Endothelial cell of umbilical vein (primary cell): ENCODE results near the gene KLK3. TPM values are rescaled to one million over a fixed set of nuclear protein-coding genes. Genes with fewer than 3 reads are reported as not detected.

Source experiments
- BruUV-seq: library from RNA; stranded (reverse); fragments of 400-500 nt; replicated peaks from 2 replicates; lab custom pipeline; 2021; lab: Mats Ljungman, UMichigan
- CTCF ChIA-PET: fragments of 300-600, 350-600 bp; sonication (Branson Sonifier 250); formaldehyde crosslinking; loops from one replicate; lab custom pipeline; 2021; ENCODE audit warnings: antibody characterized with exemption, inconsistent platforms; lab: Charles Lee
- POLR2A ChIA-PET: fragments of 300-600, 350-600 bp; sonication (Branson Sonifier 250); formaldehyde crosslinking; loops from one replicate; lab custom pipeline; 2021; ENCODE audit warnings: antibody characterized with exemption, inconsistent platforms; lab: Charles Lee
- DNase-seq: peaks from one replicate; pipeline ENCODE4 v3.0.0-alpha.2; 2011; ENCODE audit warnings: low read depth, low spot score
- FAIRE-seq: peaks from 2 replicates; lab custom pipeline; 2011; peaks lifted over from hg19 to GRCh38; lab: Jason Lieb, UNC
- H2AFZ ChIP-seq: 2 replicates; pipeline ENCODE4 v1.6.0; 2012; ENCODE audit warnings: low read depth, low read length, control low read depth, inconsistent platforms
- H3K27ac ChIP-seq: 2 replicates; pipeline ENCODE4 v1.5.1; 2011; ENCODE audit warnings: low read depth, mild to moderate bottlenecking, control low read depth, low read length, moderate library complexity; ENCODE audit not compliant: insufficient read depth
- H3K27me3 ChIP-seq, 2 experiments: 2 replicates each; pipeline versions ENCODE4 v1.6.0 to v1.6.1; 2011; ENCODE audit warnings: low read length in 2 of 2, mixed read lengths in 1 of 2; ENCODE audit not compliant: control insufficient read depth in 2 of 2, insufficient read depth in 2 of 2
- H3K36me3 ChIP-seq, 2 experiments: 2 replicates in 1 of 2; 3 replicates in 1 of 2; pipeline ENCODE4 v1.5.1; 2011; ENCODE audit warnings: low read length in 2 of 2, mild to moderate bottlenecking in 1 of 2, moderate library complexity in 1 of 2; ENCODE audit not compliant: control insufficient read depth in 2 of 2, insufficient read depth in 2 of 2; ENCODE audit errors: extremely low read depth in 1 of 2
- H3K4me1 ChIP-seq: 3 replicates; pipeline ENCODE4 v1.5.1; 2011; ENCODE audit warnings: mild to moderate bottlenecking, low read length; ENCODE audit not compliant: control insufficient read depth, insufficient read depth; ENCODE audit errors: extremely low read depth
- H3K4me2 ChIP-seq: 2 replicates; pipeline ENCODE4 v1.6.1; 2011; ENCODE audit warnings: low read length, control low read depth, mixed read lengths; ENCODE audit not compliant: insufficient read depth
- H3K4me3 ChIP-seq, 3 experiments: fragments of 200-600 bp in 1 of 3; sonication (generic), shearing (Covaris generic) in 1 of 3; replicated peaks in 1 of 3; 2 replicates each; pipeline ENCODE4 v1.5.1; 2011 to 2016; ENCODE audit warnings: control low read depth in 3 of 3, low read length in 3 of 3, mild to moderate bottlenecking in 2 of 3, inconsistent platforms in 1 of 3, low read depth in 1 of 3, moderate library complexity in 1 of 3; ENCODE audit not compliant: insufficient read depth in 1 of 3
- H3K79me2 ChIP-seq: 2 replicates; pipeline ENCODE4 v1.6.0; 2012; ENCODE audit warnings: low read length, inconsistent platforms; ENCODE audit not compliant: control insufficient read depth, insufficient read depth
- H3K9ac ChIP-seq: replicated peaks from 2 replicates; pipeline ENCODE3; 2011; ENCODE audit warnings: low read length, control low read depth; ENCODE audit not compliant: insufficient read depth; ENCODE audit errors: extremely low read depth
- H3K9me1 ChIP-seq: replicated peaks from 3 replicates; pipeline ENCODE4 v1.6.0; 2011; ENCODE audit warnings: mild to moderate bottlenecking, low read length; ENCODE audit not compliant: control insufficient read depth, insufficient read depth; ENCODE audit errors: extremely low read depth
- H3K9me3 ChIP-seq: replicated peaks from 2 replicates; pipeline ENCODE4 v1.5.1; 2012; ENCODE audit warnings: low read length, inconsistent platforms; ENCODE audit not compliant: control insufficient read depth, insufficient read depth
- H4K20me1 ChIP-seq: replicated peaks from 2 replicates; pipeline ENCODE3; 2011; ENCODE audit warnings: mild to moderate bottlenecking, low read length; ENCODE audit not compliant: control insufficient read depth, insufficient read depth; ENCODE audit errors: extremely low read depth
- EZH2 ChIP-seq: IDR thresholded peaks from 2 replicates; pipeline ENCODE4 v1.6.1; 2012; ENCODE audit warnings: borderline replicate concordance, low read depth, mild to moderate bottlenecking, moderate library complexity, low read length, inconsistent platforms; ENCODE audit not compliant: severe bottlenecking
- FOS ChIP-seq: IDR thresholded peaks from 2 replicates; pipeline ENCODE4 v1.6.1; 2011; ENCODE audit warnings: mild to moderate bottlenecking, low read length, moderate library complexity, borderline replicate concordance; ENCODE audit not compliant: insufficient read depth
- GATA2 ChIP-seq: IDR thresholded peaks from 2 replicates; pipeline ENCODE4 v1.7.0; 2011; ENCODE audit warnings: low read depth, mild to moderate bottlenecking, moderate library complexity, mixed read lengths, low read length; ENCODE audit not compliant: insufficient read length, insufficient read depth
- MYC ChIP-seq: IDR thresholded peaks from one replicate; pipeline ENCODE4 v1.6.1; 2011; ENCODE audit warnings: mild to moderate bottlenecking, low read depth, low read length
- POLR2A ChIP-seq: IDR thresholded peaks from 2 replicates; pipeline ENCODE4 v1.6.1; 2012; ENCODE audit warnings: low read depth, mild to moderate bottlenecking, control low read depth, low read length
- POLR2AphosphoS5 ChIP-seq: IDR thresholded peaks from 2 replicates; pipeline ENCODE4 v1.6.1; 2012; ENCODE audit warnings: low read depth, mild to moderate bottlenecking, control low read depth, low read length, moderate library complexity; ENCODE audit not compliant: insufficient read depth
- dilution Hi-C: fragments of 300-500 bp; cut with MboI; formaldehyde crosslinking; loops from one replicate; pipeline ENCODE4 v1.15.0; 2019; ENCODE audit warnings: low sequenced_read_pairs; ENCODE audit not compliant: extremely low pct_ligation_motif_present
- intact Hi-C: fragments of 100-400 bp; cut with micrococcal nuclease; formaldehyde crosslinking; loops from one replicate; pipeline ENCODE4 v1.10.0; 2022
- polyA plus RNA-seq, 4 experiments: library from polyadenylated mRNA; depleted of rRNA in 3 of 4; stranded (reverse) in 3 of 4; unstranded in 1 of 4; fragments of >200 nt; gene quantifications; 2 replicates each; pipeline versions ENCODE4 v1.2.1 to v1.2.3, GENCODE V29; 2011 to 2012; ENCODE audit warnings: missing spikeins in 1 of 4
- total RNA-seq: library from RNA; stranded (reverse); gene quantifications from 2 replicates; pipeline ENCODE4 v1.2.3, GENCODE V29; 2021
- TF ChIP-seq, protein P1 (sequence below), 2 donors: IDR thresholded peaks; 1 replicate in 1 of 2; 2 replicates in 1 of 2; pipeline ENCODE4 v1.5.1; 2011; ENCODE audit warnings: low read length in 2 of 2, mild to moderate bottlenecking in 2 of 2, moderate library complexity in 2 of 2, control low read depth in 1 of 2, inconsistent platforms in 1 of 2, low read depth in 1 of 2; ENCODE audit not compliant: insufficient read depth in 1 of 2; ENCODE audit errors: extremely low read depth in 1 of 2

Gene KLK3
- total and polyA plus RNA-seq, 2 donors (not counting 3 experiments of a cell fraction or from before 2014, with no cell fraction given), result not detected

DNA sequence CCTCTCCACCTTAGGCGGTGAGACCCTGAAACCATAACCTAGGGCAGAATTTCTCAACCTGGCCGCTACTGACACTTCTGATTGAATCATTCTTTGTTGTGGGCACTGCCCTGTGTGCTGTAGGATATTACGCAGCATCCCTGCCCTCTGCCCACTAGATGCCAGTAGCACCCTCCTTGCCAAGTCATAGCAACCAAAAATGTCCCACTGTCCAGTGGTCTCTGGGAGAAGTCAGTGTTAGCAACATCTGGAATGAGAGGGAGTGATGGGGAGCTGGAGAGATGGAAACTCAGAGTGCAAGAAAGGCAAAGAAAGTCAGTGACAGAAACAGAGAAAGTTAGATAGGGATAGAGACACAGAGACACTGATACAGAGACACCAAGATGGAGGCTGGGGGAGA, 42.9 kb downstream of the KLK3 start:
- Histone ChIP-seq H3K79me2 (no peaks in the 10 kb centered on the region), H3K27me3 (no peaks in the 10 kb centered on the region), H3K4me1 (no peaks in the 10 kb centered on the region), H2AFZ (no peak overlapping the region), H3K9ac (no peak overlapping the region), H3K36me3 (no peaks in the 10 kb centered on the region), H3K4me3 (no peak overlapping the region), H3K4me2 (no peak overlapping the region), H3K9me1 (no peaks in the 10 kb centered on the region), H3K27ac (no peak overlapping the region), H3K9me3 (no peaks in the 10 kb centered on the region), H4K20me1 (no peaks in the 10 kb centered on the region)
- intact Hi-C loops (no loop called here), dilution Hi-C loops (no loop called here)
- no peak for FAIRE-seq
- no TSS peak for BruUV-seq
- DNase-seq, result no peak
- CTCF ChIA-PET, result no interaction called here
- POLR2A ChIA-PET, result interaction anchor here (0.6 kb wide), 1 partner anchor 127 kb away, joined by 4 read pairs; no protein-coding TSS in a partner anchor
- TF ChIP-seq POLR2A, result no peak
- no peak for TF ChIP-seq POLR2AphosphoS5
- TF ChIP-seq EZH2, result no peak
- no peak for TF ChIP-seq FOS

DNA sequence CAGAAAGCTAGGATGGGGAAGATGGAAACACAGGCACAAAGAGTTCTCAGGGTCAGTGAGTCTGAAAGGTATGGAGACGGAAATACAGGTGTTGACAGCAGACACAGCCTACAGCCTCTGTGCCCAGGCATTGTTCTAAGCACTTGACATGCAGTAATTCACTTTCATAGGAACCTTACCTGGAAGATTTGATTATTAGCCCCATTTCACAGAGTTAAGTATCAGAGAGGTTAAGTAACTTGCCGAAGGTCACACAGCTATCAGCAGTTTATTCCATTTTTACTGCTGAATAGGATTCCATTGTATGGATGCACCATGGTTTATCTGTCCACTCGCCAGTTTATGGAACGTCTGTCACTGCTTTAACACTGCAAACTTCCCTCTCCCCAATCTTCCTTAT, 43.3 kb downstream of the KLK3 start:
- Histone ChIP-seq H4K20me1 (no peaks in the 10 kb centered on the region), H2AFZ (no peak overlapping the region), H3K4me3 (no peak overlapping the region), H3K27me3 (no peaks in the 10 kb centered on the region), H3K4me1 (no peaks in the 10 kb centered on the region), H3K9me1 (no peaks in the 10 kb centered on the region), H3K27ac (no peak overlapping the region), H3K79me2 (no peaks in the 10 kb centered on the region), H3K9me3 (no peaks in the 10 kb centered on the region), H3K4me2 (no peak overlapping the region), H3K9ac (no peak overlapping the region), H3K36me3 (no peaks in the 10 kb centered on the region)
- BruUV-seq, result no TSS peak
- CTCF ChIA-PET, result no interaction called here
- DNase-seq (no peak), FAIRE-seq (no peak)
- POLR2A ChIA-PET, result no interaction called here
- TF ChIP-seq POLR2A (no peak), GATA2 (no peak), MYC (no peak), POLR2AphosphoS5 (no peak)
- TF ChIP-seq, protein P1, sequence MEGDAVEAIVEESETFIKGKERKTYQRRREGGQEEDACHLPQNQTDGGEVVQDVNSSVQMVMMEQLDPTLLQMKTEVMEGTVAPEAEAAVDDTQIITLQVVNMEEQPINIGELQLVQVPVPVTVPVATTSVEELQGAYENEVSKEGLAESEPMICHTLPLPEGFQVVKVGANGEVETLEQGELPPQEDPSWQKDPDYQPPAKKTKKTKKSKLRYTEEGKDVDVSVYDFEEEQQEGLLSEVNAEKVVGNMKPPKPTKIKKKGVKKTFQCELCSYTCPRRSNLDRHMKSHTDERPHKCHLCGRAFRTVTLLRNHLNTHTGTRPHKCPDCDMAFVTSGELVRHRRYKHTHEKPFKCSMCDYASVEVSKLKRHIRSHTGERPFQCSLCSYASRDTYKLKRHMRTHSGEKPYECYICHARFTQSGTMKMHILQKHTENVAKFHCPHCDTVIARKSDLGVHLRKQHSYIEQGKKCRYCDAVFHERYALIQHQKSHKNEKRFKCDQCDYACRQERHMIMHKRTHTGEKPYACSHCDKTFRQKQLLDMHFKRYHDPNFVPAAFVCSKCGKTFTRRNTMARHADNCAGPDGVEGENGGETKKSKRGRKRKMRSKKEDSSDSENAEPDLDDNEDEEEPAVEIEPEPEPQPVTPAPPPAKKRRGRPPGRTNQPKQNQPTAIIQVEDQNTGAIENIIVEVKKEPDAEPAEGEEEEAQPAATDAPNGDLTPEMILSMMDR (IDR thresholded peaks at IDR 0.05; ENCODE audit: extremely low read depth in 1 of 2, insufficient read depth in 1 of 2, low read depth in 1 of 2, low read length in 2 of 2), result no peak
- dilution Hi-C loops, result no loop called here
- intact Hi-C loops, result no loop called here
